Bronchial epithelial cell (primary cell): ENCODE results near the gene FNDC10. TPM values are rescaled to one million over a fixed set of nuclear protein-coding genes. Genes with fewer than 3 reads are reported as not detected.

Source experiments
- DNase-seq: peaks from one replicate; pipeline ENCODE4 v3.0.0-alpha.2; 2010; ENCODE audit warnings: low read depth
- FAIRE-seq: peaks from 2 replicates; lab custom pipeline; 2011; peaks lifted over from hg19 to GRCh38; lab: Jason Lieb, UNC
- H3K27me3 ChIP-seq: 2 replicates; pipeline ENCODE4 v1.5.1; 2011; ENCODE audit warnings: low read length; ENCODE audit not compliant: control insufficient read depth, insufficient read depth
- H3K36me3 ChIP-seq: 2 replicates; pipeline ENCODE4 v1.5.1; 2011; ENCODE audit warnings: low read length; ENCODE audit not compliant: control insufficient read depth, insufficient read depth
- H3K4me3 ChIP-seq: 2 replicates; pipeline ENCODE4 v1.5.1; 2011; ENCODE audit warnings: mild to moderate bottlenecking, low read depth, low read length, control low read depth
- CTCF ChIP-seq: IDR thresholded peaks from 2 replicates; pipeline ENCODE4 v1.5.1; 2011; ENCODE audit warnings: mild to moderate bottlenecking, moderate library complexity, low read length, control low read depth, inconsistent platforms; ENCODE audit not compliant: insufficient read depth, severe bottlenecking
- total RNA-seq: library from RNA; depleted of rRNA; stranded (reverse); fragments of >200 nt; gene quantifications from 2 replicates; pipeline ENCODE4 v1.2.1, GENCODE V29; 2014

The FNDC10 gene
- total RNA-seq, 1 donor from 2014 or later = 0.26 TPM

DNA sequence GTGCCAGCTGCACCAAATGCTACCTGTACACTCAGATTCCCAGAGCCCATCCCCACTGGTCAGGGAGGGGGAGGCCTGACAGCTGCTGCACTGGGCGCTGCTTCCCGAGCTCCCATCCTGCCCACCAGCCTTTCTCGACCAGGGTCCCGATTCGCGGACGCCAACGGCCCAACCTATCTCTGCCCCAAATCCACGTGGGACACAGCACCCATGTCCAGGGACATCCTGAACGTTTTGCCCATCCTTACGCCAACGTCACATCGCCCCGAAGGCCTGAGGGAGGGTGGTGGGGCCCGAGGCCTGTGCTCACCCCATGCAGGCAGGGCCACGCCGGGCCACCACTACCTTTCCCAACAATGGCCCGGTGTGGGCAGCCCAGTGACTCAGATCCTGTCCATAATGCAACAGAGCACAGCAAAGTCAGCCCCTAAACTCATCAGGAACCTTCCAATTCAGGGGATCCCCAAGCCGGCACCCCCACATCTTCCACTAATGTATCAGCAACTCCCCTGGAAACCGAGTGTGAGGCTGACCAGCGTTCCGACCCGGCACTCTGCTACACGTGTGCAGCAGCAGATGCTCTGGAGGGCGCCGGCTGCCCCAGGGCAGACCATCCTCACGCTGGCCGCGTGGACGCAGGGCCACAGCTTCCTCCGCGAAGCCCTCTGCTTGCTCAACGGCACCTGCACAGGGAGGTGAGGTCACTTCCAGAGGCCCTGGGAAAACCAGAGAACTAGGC lies 48.2 kb downstream of the FNDC10 start:
- no peak overlapping the region for H3K4me3 ChIP-seq
- no peaks in the 10 kb centered on the region for H3K27me3 ChIP-seq
- FAIRE-seq (no peak), DNase-seq (no peak)
- TF ChIP-seq CTCF = no peak
- peaks cover 3% of the 10 kb centered on the region for H3K36me3 ChIP-seq

DNA sequence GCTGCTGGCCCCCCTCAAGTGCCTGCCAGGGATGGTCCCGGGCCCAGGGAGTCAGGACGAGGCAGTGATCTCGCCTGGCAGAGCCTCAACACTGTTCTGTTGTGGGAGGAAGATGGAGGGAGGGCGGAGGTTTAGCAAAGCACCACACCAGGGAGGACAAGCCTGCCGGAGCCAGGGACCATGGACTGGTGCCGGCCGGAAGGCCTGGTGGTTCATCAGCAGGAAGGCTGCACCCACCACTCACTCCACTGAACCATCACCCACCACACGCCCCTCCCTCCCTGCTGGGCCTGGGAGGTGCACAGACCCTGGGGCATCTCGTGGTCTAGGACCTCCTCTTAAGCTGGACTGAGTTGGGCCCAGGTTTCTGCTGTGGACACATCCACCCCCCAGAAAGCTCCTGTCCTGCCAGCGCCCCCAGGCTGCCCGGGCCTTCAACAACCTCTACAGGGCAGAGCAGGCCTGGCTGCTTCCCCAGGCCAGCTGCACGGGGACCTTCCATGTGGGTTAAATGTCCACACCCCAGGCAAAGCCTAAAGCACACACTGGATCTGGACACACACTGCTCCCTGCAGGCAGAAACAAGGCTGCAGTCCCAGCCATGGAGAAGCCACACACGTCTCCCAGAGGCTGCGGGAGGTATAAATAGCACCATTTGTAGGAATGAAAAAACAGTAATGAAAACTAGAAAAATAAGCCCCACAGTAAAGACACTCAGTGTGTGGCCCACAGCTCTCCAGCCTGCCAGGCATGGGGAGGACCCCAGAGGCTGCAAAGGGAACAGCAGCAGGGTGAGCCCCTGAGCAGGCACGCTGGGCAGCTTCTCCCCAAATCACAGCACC lies 49.1 kb downstream of the FNDC10 start:
- no peak for TF ChIP-seq CTCF
- Histone ChIP-seq H3K4me3 (no peak overlapping the region), H3K36me3 (peaks cover 3% of the 10 kb centered on the region), H3K27me3 (no peaks in the 10 kb centered on the region)
- FAIRE-seq (no peak), DNase-seq (no peak)

DNA sequence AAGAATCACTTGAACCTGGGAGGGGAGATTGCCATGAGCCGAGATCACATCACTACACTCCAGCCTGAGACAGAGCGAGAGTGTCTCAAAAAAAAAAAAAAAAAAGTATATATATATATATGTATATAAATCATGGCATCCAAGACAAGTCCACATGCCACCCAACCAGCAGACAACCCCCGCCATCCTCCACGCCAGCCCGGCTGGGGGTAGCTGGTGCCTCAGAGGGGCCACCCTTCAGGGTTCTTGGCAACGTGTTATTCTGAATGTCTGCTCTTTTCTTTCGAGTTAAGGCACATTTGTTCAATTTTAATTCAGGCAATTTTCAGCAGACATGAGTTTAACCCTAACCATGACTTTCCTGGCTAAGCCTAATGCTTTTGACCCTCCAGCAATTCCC lies 49.8 kb downstream of the FNDC10 start:
- TF ChIP-seq CTCF = no peak
- Histone ChIP-seq H3K4me3 (no peak overlapping the region), H3K27me3 (no peaks in the 10 kb centered on the region), H3K36me3 (peaks cover 3% of the 10 kb centered on the region)
- no peak for DNase-seq
- no peak for FAIRE-seq

DNA sequence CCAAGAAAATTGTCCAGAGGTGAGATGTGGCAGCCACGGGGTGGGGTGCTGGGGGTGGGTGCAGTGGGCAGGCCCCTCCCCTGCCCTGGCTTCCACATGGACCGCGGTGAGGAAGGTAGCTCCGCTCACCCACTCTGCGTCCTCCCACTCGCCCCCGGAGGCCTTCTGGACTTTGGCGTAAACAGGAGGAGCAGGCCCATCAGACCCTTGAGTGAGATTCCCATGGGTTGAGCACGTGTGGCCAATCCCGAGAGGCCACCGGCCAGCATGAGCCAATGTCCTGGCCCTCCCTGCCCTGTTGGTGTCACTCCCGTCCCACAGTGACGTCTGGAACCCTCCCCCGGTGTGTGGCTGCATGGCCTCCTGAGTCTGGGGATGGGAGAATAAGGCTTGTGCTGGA lies 51.3 kb downstream of the FNDC10 start:
- FAIRE-seq = no peak
- no peak for TF ChIP-seq CTCF
- Histone ChIP-seq H3K36me3 (peaks cover 3% of the 10 kb centered on the region), H3K4me3 (no peak overlapping the region), H3K27me3 (no peaks in the 10 kb centered on the region)
- DNase-seq = no peak

Other genes with a start within 250 kb of the FNDC10 start
- 0.51 and 5.0 TPM in 2 replicates for gene MXRA8, start 241.6 kb downstream of the FNDC10 start, total RNA-seq
- 93.5 and 128 TPM in 2 replicates for gene AURKAIP1, start 224.9 kb downstream of the FNDC10 start, total RNA-seq
- 119 and 134 TPM in 2 replicates for gene CCNL2, start 200.8 kb downstream of the FNDC10 start, total RNA-seq
- 46.3 and 50.4 TPM in 2 replicates for gene MRPL20, start 192.8 kb downstream of the FNDC10 start, total RNA-seq
- 5.3 and 7.9 TPM in 2 replicates for gene ANKRD65, start 178.9 kb downstream of the FNDC10 start, total RNA-seq
- gene VWA1, start 164.4 kb downstream of the FNDC10 start, total RNA-seq = 5.0 and 7.9 TPM in 2 replicates
- gene ATAD3C, start 150.4 kb downstream of the FNDC10 start, total RNA-seq = 0.26 and 0.77 TPM in 2 replicates
- 19.2 and 24.7 TPM in 2 replicates for gene ATAD3B, start 128.4 kb downstream of the FNDC10 start, total RNA-seq
- 20.9 and 28.7 TPM in 2 replicates for gene ATAD3A, start 88.0 kb downstream of the FNDC10 start, total RNA-seq
- gene TMEM240, start 59.5 kb downstream of the FNDC10 start, total RNA-seq = 0.53 and 0.64 TPM in 2 replicates
- 54.0 and 56.1 TPM in 2 replicates for gene SSU72, start 25.3 kb downstream of the FNDC10 start, total RNA-seq
- gene MIB2, start 15.4 kb upstream of the FNDC10 start, total RNA-seq = 78.2 and 82.2 TPM in 2 replicates
- gene MMP23B, start 32.0 kb upstream of the FNDC10 start, total RNA-seq = 0.26 and 0.38 TPM in 2 replicates
- 5.0 and 7.6 TPM in 2 replicates for gene CDK11B, start 58.9 kb upstream of the FNDC10 start, total RNA-seq
- 14.0 and 17.0 TPM in 2 replicates for gene SLC35E2B, start 92.7 kb upstream of the FNDC10 start, total RNA-seq
- 4.2 and 10.6 TPM in 2 replicates for gene CDK11A, start 124.2 kb upstream of the FNDC10 start, total RNA-seq
- 41.6 and 51.0 TPM in 2 replicates for gene NADK, start 178.3 kb upstream of the FNDC10 start, total RNA-seq